Breast epithelium (tissue), 4 donors: ENCODE results near the gene UQCC2. TPM values are rescaled to one million over a fixed set of nuclear protein-coding genes. Genes with fewer than 3 reads are reported as not detected.
A peak's percentile ranks its signal among the peaks of the same experiment; 100 is the strongest.

Source experiments
- DNase-seq, 2 donors: peaks; one replicate each; pipeline ENCODE4 v3.0.0-alpha.2; 2019; ENCODE audit warnings: low spot score in 2 of 2
- H3K27ac ChIP-seq, 2 donors: fragments of 200-600 bp; sonication (generic) in 1 of 2; one replicate each; pipeline ENCODE4 v1.5.1; 2016 to 2019; ENCODE audit warnings: mild to moderate bottlenecking in 1 of 2
- H3K27me3 ChIP-seq, 2 donors: fragments of 200-600 bp; sonication (generic) in 1 of 2; one replicate each; pipeline versions ENCODE4 v1.5.1 to v1.6.0; 2017 to 2019; ENCODE audit warnings: control low read depth in 1 of 2, mild to moderate bottlenecking in 1 of 2
- H3K36me3 ChIP-seq: fragments of 200-600 bp; one replicate; pipeline ENCODE4 v1.5.1; 2019
- H3K4me1 ChIP-seq, 2 donors: fragments of 200-600 bp; sonication (generic); one replicate each; pipeline ENCODE4 v1.5.1; 2016 to 2019; ENCODE audit warnings: control low read depth in 1 of 2
- H3K4me3 ChIP-seq, 3 donors: fragments of 200-600 bp; sonication (generic); 1 replicate in 2 of 3; 2 replicates in 1 of 3; pipeline ENCODE4 v1.5.1; 2016 to 2019; ENCODE audit warnings: mild to moderate bottlenecking in 3 of 3, moderate library complexity in 2 of 3
- H3K9me3 ChIP-seq, 2 donors: fragments of 200-600 bp; sonication (generic) in 1 of 2; one replicate each; pipeline ENCODE4 v1.5.1; 2016 to 2019; ENCODE audit warnings: control low read depth in 1 of 2
- POLR2A ChIP-seq: fragments of 450-650 bp; IDR thresholded peaks from one replicate; pipeline ENCODE4 v1.6.1; 2016; ENCODE audit warnings: antibody characterized with exemption, mild to moderate bottlenecking, moderate library complexity
- POLR2AphosphoS5 ChIP-seq, 3 donors: sonication (generic); formaldehyde crosslinking; IDR thresholded peaks; one replicate each; pipeline ENCODE4 v1.6.1; 2017; ENCODE audit warnings: antibody characterized with exemption in 3 of 3
- intact Hi-C: fragments of 100-400 bp; cut with DNase I; formaldehyde crosslinking; loops from one replicate; pipeline ENCODE4 v1.15.1; 2023; ENCODE audit warnings: low total_unique reads
- total RNA-seq, 3 donors: library from RNA; depleted of rRNA; stranded (reverse); fragments of >200 nt; gene quantifications; one replicate each; pipeline ENCODE4 v1.1.0, GENCODE V29; 2016
- TF ChIP-seq, protein P1 (sequence below), 3 donors: fragments of 450-650 bp; IDR thresholded peaks; one replicate each; pipeline ENCODE4 v1.5.1; 2016 to 2017; ENCODE audit warnings: antibody characterized with exemption in 3 of 3, mild to moderate bottlenecking in 3 of 3, moderate library complexity in 3 of 3

UQCC2 gene
- total RNA-seq, 3 donors from 2014 or later: 9.9 to 19.7 (median 19.6) TPM

DNA sequence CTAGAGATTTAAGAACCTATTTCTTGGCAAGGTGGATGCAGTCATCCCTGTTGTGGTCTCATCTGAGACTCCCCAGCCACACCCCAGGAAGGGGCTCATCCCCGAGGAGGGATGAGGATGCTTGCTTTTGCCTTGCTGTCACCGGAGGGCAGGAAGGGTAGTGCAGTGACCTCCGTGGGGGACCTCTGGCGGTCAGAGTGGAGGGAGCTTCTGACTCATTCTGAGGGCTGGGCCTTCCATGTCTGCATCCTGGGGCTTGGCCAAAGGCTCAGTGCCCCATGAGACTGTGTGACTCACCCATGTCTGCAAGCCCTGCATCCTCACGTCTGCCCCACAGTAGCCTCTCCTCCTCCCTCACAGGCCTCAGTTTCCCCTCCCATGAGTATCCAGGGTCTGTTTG lies 38.7 kb downstream of the UQCC2 start:
- Histone ChIP-seq H3K36me3 (peaks cover 11% of the 10 kb centered on the region), H3K9me3 (no peaks in the 10 kb centered on the region), H3K4me3 (no peak overlapping the region), H3K4me1 (no peaks in the 10 kb centered on the region), H3K27me3 (no peaks in the 10 kb centered on the region), H3K27ac (no peak overlapping the region)
- intact Hi-C loops: no loop called here
- TF ChIP-seq, protein P1, sequence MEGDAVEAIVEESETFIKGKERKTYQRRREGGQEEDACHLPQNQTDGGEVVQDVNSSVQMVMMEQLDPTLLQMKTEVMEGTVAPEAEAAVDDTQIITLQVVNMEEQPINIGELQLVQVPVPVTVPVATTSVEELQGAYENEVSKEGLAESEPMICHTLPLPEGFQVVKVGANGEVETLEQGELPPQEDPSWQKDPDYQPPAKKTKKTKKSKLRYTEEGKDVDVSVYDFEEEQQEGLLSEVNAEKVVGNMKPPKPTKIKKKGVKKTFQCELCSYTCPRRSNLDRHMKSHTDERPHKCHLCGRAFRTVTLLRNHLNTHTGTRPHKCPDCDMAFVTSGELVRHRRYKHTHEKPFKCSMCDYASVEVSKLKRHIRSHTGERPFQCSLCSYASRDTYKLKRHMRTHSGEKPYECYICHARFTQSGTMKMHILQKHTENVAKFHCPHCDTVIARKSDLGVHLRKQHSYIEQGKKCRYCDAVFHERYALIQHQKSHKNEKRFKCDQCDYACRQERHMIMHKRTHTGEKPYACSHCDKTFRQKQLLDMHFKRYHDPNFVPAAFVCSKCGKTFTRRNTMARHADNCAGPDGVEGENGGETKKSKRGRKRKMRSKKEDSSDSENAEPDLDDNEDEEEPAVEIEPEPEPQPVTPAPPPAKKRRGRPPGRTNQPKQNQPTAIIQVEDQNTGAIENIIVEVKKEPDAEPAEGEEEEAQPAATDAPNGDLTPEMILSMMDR (IDR thresholded peaks at IDR 0.05): peak in 1 of 3 donors; percentile 45
- TF ChIP-seq POLR2A (no peak), POLR2AphosphoS5 (IDR thresholded peaks at IDR 0.05) (peak in 1 of 3 donors; percentile 24)
- DNase-seq: peak in 1 of 2 donors; percentile 28

DNA sequence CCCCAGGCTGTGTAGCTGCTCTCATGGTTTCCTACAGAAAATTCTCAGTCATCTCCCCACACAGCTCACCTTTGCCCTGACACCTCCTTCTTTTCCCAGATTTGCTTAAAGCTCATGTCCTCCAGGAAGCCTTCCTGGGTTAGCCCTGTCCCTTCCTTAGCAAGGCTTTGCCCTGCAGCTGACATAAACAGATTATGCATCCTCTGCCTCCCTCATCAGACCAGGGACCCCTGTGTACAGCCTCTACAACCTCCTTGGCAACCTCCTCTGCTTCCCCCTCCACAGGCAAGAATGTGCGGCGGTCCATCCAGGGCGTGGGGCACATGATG lies 39.8 kb downstream of the UQCC2 start:
- Histone ChIP-seq H3K4me1 (no peaks in the 10 kb centered on the region), H3K9me3 (no peaks in the 10 kb centered on the region), H3K4me3 (no peak overlapping the region), H3K27ac (no peak overlapping the region), H3K27me3 (no peaks in the 10 kb centered on the region), H3K36me3 (peaks cover 17% of the 10 kb centered on the region)
- no peak for DNase-seq
- intact Hi-C loops: no loop called here
- no peak for TF ChIP-seq POLR2AphosphoS5 (IDR thresholded peaks at IDR 0.05)
- TF ChIP-seq POLR2A: no peak
- TF ChIP-seq, protein P1 (IDR thresholded peaks at IDR 0.05): no peak

DNA sequence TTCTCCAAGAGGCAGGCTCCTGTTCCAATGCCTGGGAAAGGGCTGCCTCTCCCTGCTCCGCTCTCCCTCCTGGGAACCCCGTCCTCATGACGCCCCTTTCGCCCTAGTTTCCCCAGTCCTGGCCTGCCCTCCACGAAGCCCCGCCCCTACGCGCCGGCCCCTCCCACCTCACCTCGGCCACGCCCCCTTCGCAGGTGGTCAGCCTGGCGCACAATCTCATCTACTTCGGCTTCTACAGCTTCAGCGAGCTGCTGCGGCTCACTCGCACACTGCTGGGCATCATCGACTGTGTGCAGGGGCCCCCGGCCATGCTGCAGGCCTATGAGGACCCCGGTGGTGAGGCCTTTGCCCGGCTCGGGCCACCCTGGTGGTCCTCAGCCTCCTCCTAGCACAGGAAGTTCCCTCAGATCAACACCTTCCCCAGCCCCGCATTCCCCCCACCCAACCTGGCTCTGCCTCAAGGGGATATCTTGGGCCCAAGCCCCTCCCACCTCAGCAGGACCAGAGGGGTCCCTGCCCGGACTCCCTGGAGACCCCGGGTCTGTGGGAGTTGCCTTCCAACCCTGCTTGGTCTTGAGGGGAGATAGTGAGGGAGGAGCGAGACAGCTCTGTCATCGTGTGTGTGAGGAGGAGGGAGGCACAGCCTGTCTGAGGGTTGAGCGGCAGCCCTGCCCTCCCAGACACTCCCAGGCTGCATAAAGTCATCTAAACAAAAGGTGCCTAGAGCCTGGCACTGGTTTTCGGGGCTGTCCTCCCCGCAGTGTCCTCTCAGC lies 40.3 kb downstream of the UQCC2 start:
- Histone ChIP-seq H3K36me3 (peaks cover 17% of the 10 kb centered on the region), H3K4me3 (no peak overlapping the region), H3K9me3 (no peaks in the 10 kb centered on the region), H3K27me3 (no peaks in the 10 kb centered on the region), H3K27ac (no peak overlapping the region), H3K4me1 (no peaks in the 10 kb centered on the region)
- TF ChIP-seq, protein P1 (IDR thresholded peaks at IDR 0.05): no peak
- no peak for TF ChIP-seq POLR2AphosphoS5 (IDR thresholded peaks at IDR 0.05)
- no peak for TF ChIP-seq POLR2A
- no peak for DNase-seq
- intact Hi-C loops: no loop called here

DNA sequence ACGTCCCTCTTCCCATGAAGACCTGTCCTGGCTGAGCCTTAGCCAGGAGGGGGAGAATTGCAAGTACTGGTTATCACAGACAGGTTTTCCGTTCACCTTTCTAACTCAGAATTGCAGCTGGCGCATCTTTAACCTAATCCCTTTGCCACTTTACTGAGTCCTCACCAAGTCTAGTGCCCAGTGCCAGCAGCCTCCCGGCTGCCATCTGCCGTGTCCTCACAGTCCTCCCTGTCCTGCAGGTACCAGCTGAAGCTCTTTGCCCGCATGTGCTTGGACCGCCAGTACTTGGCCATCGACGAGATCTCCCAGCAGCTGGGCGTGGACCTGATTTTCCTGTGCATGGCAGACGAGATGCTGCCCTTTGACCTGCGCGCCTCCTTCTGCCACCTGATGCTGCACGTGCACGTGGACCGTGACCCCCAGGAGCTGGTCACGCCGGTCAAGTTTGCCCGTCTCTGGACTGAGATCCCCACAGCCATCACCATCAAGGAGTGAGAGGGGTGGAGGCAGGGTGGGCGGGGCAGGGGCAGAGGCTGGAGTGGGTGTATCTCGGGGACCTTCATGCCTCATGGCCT lies 41.3 kb downstream of the UQCC2 start:
- TF ChIP-seq, protein P1 (IDR thresholded peaks at IDR 0.05): no peak
- no peak for TF ChIP-seq POLR2AphosphoS5 (IDR thresholded peaks at IDR 0.05)
- TF ChIP-seq POLR2A: no peak
- Histone ChIP-seq H3K4me3 (no peak overlapping the region), H3K27me3 (no peaks in the 10 kb centered on the region), H3K27ac (no peak overlapping the region), H3K4me1 (no peaks in the 10 kb centered on the region), H3K36me3 (peaks cover 17% of the 10 kb centered on the region), H3K9me3 (no peaks in the 10 kb centered on the region)
- intact Hi-C loops: no loop called here
- DNase-seq: no peak

DNA sequence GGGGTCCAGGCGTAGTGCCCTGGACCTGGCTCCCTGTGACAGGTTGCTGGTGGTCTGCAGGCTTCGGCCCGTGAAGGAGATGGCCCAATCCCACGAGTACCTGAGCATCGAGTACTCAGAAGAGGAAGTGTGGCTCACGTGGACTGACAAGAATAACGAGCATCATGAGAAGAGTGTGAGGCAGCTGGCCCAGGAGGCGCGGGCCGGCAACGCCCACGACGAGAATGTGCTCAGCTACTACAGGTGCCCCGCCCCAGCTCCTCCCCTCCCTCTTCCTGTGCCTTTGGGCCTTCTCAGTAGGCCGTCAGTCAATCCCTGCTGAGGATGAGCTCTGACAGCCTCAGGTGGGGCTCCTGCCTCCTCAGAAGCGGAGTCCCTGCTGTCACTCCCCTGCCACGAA lies 42.6 kb downstream of the UQCC2 start:
- Histone ChIP-seq H3K4me1 (no peaks in the 10 kb centered on the region), H3K36me3 (peaks cover 17% of the 10 kb centered on the region), H3K27ac (no peak overlapping the region), H3K4me3 (no peak overlapping the region), H3K9me3 (no peaks in the 10 kb centered on the region), H3K27me3 (no peaks in the 10 kb centered on the region)
- intact Hi-C loops: no loop called here
- TF ChIP-seq POLR2A (no peak), POLR2AphosphoS5 (IDR thresholded peaks at IDR 0.05) (no peak)
- TF ChIP-seq, protein P1 (IDR thresholded peaks at IDR 0.05): no peak
- no peak for DNase-seq
